DOHH2 (cell line): ENCODE measurements around the gene BTBD6.
A peak's percentile ranks its signal among the peaks of the same experiment; 100 is the strongest.

Source experiments
- H3F3A ChIP-seq: fragments of 200-600 bp; sonication (generic), shearing (Covaris generic); 2 replicates; pipeline ENCODE4 v1.6.0; 2016; ENCODE audit warnings: antibody characterized with exemption, mild to moderate bottlenecking; ENCODE audit not compliant: control insufficient read depth, insufficient read depth
- H3K27ac ChIP-seq: fragments of 200-600 bp; sonication (generic); 2 replicates; pipeline ENCODE4 v1.5.1; 2014; ENCODE audit warnings: low read depth, mild to moderate bottlenecking, low read length, moderate library complexity
- H3K27me3 ChIP-seq: fragments of 200-600 bp; sonication (generic); 2 replicates; pipeline ENCODE4 v1.6.1; 2014; ENCODE audit warnings: mild to moderate bottlenecking, low read length, mixed read lengths; ENCODE audit not compliant: control insufficient read depth
- H3K36me3 ChIP-seq: fragments of 200-600 bp; sonication (generic); 2 replicates; pipeline ENCODE4 v1.6.1; 2014; ENCODE audit warnings: mild to moderate bottlenecking, low read length, moderate library complexity, mixed read lengths; ENCODE audit not compliant: control insufficient read depth
- H3K4me1 ChIP-seq: fragments of 200-600 bp; sonication (generic); 2 replicates; pipeline ENCODE4 v1.6.1; 2014; ENCODE audit warnings: mild to moderate bottlenecking, low read length, mixed read lengths; ENCODE audit not compliant: control insufficient read depth
- H3K4me2 ChIP-seq: fragments of 200-600 bp; sonication (generic); 2 replicates; pipeline ENCODE4 v1.6.0; 2014; ENCODE audit warnings: mild to moderate bottlenecking, low read length, moderate library complexity
- H3K4me3 ChIP-seq: fragments of 200-600 bp; sonication (generic); 2 replicates; pipeline ENCODE4 v1.5.1; 2014; ENCODE audit warnings: mild to moderate bottlenecking, low read length, mixed read lengths
- H3K79me2 ChIP-seq: fragments of 200-600 bp; sonication (generic); 2 replicates; pipeline ENCODE4 v1.6.1; 2014; ENCODE audit warnings: mild to moderate bottlenecking, low read length, mixed read lengths; ENCODE audit not compliant: control insufficient read depth
- H3K9me2 ChIP-seq: fragments of 200-600 bp; sonication (generic); replicated peaks from 2 replicates; pipeline ENCODE4 v1.6.1; 2014; ENCODE audit warnings: mild to moderate bottlenecking, low read length, mixed read lengths; ENCODE audit not compliant: control insufficient read depth
- H3K9me3 ChIP-seq: fragments of 200-600 bp; sonication (generic); 2 replicates; pipeline ENCODE4 v1.6.1; 2014; ENCODE audit warnings: antibody characterized with exemption, low read length, mixed read lengths; ENCODE audit not compliant: control insufficient read depth, insufficient read depth
- H4K20me1 ChIP-seq: fragments of 200-600 bp; sonication (generic); 2 replicates; pipeline ENCODE4 v1.6.0; 2014; ENCODE audit warnings: low read depth, mild to moderate bottlenecking, antibody characterized with exemption, low read length, moderate library complexity; ENCODE audit not compliant: control insufficient read depth, insufficient read depth
- EZH2phosphoT487 ChIP-seq: fragments of 200-600 bp; sonication (generic); IDR thresholded peaks from 2 replicates; pipeline ENCODE4 v1.6.1; 2017; ENCODE audit warnings: borderline replicate concordance, mild to moderate bottlenecking, antibody characterized with exemption, low read length, moderate library complexity, mixed read lengths
- TF ChIP-seq, protein P1 (sequence below): fragments of 200-600 bp; sonication (generic); IDR thresholded peaks from one replicate; pipeline ENCODE4 v1.5.1; 2014; ENCODE audit warnings: antibody characterized with exemption, mild to moderate bottlenecking, low read depth, low read length; ENCODE audit not compliant: poor library complexity, severe bottlenecking

BTBD6 gene

DNA sequence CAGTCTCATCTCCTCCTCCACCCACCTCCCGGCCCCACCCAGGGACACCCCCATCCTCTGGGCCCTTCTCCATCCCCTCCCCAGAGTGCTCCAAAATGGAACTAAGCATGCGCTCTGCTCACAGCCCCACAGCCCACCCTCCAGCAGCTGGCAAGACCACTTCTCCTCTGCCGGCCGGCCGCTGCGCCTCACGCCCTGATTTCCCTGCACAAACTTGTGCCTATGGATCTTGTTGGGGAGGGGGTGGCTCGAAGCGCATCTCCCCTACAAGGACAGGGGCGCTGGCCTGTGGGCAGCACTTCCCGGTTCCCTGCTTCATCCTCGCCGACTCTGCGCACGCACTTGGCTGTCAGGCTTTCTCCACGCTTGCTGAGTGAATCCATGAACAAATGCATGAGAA is 47.7 kb upstream of the BTBD6 start:
- no peaks in the 10 kb centered on the region for H3K9me3 ChIP-seq
- TF ChIP-seq, protein P1, sequence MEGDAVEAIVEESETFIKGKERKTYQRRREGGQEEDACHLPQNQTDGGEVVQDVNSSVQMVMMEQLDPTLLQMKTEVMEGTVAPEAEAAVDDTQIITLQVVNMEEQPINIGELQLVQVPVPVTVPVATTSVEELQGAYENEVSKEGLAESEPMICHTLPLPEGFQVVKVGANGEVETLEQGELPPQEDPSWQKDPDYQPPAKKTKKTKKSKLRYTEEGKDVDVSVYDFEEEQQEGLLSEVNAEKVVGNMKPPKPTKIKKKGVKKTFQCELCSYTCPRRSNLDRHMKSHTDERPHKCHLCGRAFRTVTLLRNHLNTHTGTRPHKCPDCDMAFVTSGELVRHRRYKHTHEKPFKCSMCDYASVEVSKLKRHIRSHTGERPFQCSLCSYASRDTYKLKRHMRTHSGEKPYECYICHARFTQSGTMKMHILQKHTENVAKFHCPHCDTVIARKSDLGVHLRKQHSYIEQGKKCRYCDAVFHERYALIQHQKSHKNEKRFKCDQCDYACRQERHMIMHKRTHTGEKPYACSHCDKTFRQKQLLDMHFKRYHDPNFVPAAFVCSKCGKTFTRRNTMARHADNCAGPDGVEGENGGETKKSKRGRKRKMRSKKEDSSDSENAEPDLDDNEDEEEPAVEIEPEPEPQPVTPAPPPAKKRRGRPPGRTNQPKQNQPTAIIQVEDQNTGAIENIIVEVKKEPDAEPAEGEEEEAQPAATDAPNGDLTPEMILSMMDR, result no peak
- TF ChIP-seq EZH2phosphoT487, result no peak

DNA sequence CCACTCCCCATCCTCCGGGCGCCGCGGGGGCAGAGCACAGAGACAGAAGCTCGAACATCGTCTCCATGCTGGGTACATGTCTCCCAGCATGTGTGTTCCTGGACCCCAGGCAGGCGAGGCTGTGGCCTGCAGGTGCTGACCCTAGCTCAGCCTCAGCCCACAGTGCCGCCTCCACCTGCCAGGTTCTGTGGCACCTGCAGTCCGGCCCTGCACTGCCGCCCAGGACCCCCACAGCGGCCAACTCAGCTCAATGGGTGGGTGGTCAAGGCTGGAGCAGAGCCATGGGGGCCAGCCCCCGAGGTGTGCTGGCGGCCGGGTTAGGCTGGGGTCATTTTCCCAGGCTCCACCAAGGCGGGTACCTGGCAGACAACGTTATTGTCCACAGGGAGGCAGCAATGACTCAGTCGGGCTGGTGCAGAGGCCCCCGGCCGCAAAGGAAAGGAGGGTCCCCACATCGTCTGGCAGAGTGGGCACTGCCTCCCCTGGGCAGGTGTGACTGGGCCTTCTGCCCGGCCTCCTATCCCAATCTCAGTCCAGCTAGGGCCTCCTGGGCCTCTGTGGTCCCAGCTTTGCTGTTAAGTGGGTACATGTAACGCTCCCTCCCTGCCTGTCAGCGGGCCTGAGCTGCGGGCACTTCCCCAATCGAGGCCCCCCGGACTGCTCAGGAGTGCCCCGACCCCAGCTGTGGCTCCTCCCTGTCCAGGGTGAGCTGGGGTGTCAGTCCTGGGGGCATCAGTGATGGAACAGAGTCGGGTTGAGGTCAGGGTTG is 47.0 kb upstream of the BTBD6 start:
- Histone ChIP-seq H4K20me1 (no peaks in the 10 kb centered on the region; the same call in none of the 2 replicates), H3K27me3 (peaks cover 50% of the 10 kb centered on the region)

More for the DNA sequence above, 47.7 kb upstream of the BTBD6 start:
- Histone ChIP-seq H3K4me3 (no peak overlapping the region), H3F3A (no peaks in the 10 kb centered on the region), H3K4me2 (no peak overlapping the region), H3K36me3 (no peaks in the 10 kb centered on the region), H3K27me3 (peaks cover 57% of the 10 kb centered on the region), H3K4me1 (peaks cover 3% of the 10 kb centered on the region), H3K79me2 (no peaks in the 10 kb centered on the region), H3K9me2 (no peaks in the 10 kb centered on the region), H3K27ac (no peak overlapping the region), H4K20me1 (no peaks in the 10 kb centered on the region; the same call in none of the 2 replicates)

DNA sequence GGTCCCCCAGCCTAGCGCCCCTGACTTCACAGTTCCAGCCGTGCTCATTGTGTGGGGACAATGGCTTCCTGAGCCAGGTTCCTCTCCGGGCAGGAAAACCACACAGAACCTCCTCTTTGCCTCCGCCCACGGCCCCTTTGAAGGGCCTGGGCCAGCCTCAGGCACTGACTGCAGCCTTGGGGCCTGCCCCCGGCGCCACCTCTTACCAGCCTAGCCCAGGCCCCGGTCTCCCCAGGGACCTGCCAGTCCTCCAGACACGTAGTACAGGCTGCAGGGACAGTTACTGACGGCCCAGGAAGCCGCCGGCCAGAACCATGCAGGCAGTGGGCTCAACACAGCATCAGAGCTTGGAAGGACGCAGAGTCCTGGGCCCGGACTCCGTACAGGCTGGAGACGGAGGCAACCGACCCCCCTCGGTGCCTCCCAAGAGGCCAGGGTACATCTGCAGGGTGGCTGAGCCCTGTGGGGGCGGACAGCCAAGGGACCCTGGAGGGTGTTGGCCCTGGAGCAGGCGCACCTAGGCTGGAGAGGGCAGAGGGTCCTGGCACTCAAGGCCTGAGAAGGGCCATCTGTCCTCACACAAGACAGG is 46.3 kb upstream of the BTBD6 start:
- Histone ChIP-seq H3F3A (no peaks in the 10 kb centered on the region), H3K9me3 (no peaks in the 10 kb centered on the region), H3K4me3 (no peak overlapping the region), H3K4me2 (no peak overlapping the region), H3K27me3 (peaks cover 43% of the 10 kb centered on the region), H3K4me1 (no peaks in the 10 kb centered on the region), H3K9me2 (no peaks in the 10 kb centered on the region), H3K27ac (no peak overlapping the region), H3K79me2 (no peaks in the 10 kb centered on the region), H3K36me3 (no peaks in the 10 kb centered on the region), H4K20me1 (no peaks in the 10 kb centered on the region; the same call in none of the 2 replicates)
- TF ChIP-seq EZH2phosphoT487, result 0 out of 2 replicates have a peak, but pooled peaks have one; percentile 19
- TF ChIP-seq, protein P1, result no peak

More for the DNA sequence above, 47.0 kb upstream of the BTBD6 start:
- H3K4me3 ChIP-seq, result no peak overlapping the region
- no peaks in the 10 kb centered on the region for H3K9me2 ChIP-seq
- no peak for TF ChIP-seq EZH2phosphoT487
- TF ChIP-seq, protein P1, result peak; percentile 22
- no peak overlapping the region for H3K27ac ChIP-seq
- H3K36me3 ChIP-seq, result no peaks in the 10 kb centered on the region
- H3F3A ChIP-seq, result no peaks in the 10 kb centered on the region
- no peaks in the 10 kb centered on the region for H3K9me3 ChIP-seq
- H3K4me2 ChIP-seq, result no peak overlapping the region
- no peaks in the 10 kb centered on the region for H3K79me2 ChIP-seq
- no peaks in the 10 kb centered on the region for H3K4me1 ChIP-seq
